Activated CD8-positive, alpha-beta memory T cell treated with anti-CD3 and anti-CD28 coated beads, Interleukin-2, amount 50 U/mL, for 1 hour (primary cell): Measurements from ENCODE around the gene HMCN1.

Source experiments
- DNase-seq: peaks from one replicate; pipeline ENCODE4 v3.0.0-alpha.2; 2020; ENCODE audit errors: extremely low read depth

The HMCN1 gene

DNA sequence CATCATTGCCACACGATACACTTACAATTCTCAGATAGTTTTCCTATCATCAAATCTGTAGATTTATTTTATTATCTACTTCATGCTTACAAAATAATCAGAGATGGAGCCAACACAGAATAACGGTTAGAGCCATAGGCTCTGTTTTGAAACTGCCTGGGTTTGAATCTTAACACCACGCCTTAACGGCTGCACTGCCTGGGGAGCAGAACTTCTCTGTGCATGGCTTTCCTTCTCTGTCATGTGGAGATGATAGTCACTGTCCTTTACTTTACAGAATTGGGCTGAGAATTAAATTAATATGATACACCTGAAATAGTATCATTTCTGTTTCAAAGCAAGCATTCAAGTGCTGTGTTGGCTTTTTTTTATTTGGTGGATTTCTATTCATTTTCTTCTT is 177.8 kb downstream of the HMCN1 start:
- no peak for DNase-seq

DNA sequence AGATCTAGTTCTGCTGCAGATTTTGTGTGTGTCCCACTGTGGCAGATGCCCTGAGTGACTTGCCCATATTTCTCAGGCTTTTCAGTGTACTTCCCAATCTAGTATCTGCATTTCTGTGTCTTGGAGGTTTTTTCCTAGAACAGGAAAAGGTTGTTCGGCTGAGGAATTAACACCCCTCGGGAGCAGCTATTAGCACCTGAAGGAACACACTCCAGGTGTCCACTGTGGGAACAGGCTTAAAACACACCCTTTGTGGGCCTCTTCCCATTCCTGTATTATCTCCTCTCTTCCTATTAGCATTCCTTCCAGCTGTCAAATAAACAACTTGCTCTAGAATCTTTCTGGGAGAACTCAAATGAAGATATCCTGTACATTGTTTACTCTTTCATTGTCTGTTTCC is 178.3 kb downstream of the HMCN1 start:
- no peak for DNase-seq

DNA sequence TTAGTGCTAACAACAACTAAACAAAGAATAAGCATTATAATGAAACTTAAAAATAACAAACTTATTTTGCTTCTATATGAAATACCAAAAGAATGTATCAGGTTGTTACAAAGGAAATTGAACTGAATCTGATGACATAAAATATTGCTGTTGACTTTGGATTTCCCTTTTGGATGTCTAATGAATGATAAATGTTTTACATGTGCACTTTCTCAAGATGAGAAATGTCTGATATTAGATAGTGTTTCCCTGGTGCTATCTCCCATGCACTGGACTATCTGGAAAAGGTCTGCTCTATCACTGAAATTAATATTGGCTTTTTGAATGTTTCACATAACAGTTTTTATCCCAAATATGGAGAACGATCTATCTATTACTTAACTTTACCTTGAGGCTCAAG is 179.9 kb downstream of the HMCN1 start:
- DNase-seq = no peak

DNA sequence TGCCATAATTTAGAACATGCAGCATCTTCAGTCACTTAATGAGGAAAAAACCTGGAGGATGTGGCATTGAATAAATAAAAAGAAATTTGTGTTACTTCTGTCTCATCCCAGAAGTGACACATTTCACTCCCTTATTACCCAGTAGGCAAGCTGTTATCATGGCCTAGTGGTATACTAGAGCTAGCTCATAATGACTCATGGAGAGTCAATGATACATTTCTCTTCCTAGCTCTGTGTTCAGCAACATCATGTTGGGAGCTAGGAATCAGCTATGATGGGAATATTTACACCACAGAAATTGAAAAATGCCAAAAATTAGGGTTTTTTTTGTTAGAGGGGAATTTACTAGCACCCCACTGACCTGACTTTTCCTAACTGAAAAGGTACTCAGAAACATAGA is 182.7 kb downstream of the HMCN1 start:
- no peak for DNase-seq

DNA sequence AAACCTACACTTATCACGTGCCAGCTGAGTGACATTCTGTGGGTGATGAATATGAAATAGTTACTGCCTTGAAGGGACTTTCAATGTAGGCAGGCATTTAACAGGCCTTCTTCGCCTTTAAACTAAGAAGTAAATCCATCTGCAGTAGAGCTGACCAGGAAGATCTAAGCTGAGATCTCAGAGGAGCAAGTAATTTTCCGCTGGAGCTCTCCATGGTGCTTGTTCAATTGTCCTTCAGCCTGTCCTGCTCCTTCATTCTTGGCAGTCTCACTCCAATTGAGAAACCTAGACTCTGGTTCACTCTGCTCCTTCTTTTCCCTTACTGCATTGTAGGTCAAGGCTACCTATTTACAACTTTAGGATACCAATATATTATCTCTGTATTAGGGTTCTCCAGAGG is 183.5 kb downstream of the HMCN1 start:
- DNase-seq = no peak

DNA sequence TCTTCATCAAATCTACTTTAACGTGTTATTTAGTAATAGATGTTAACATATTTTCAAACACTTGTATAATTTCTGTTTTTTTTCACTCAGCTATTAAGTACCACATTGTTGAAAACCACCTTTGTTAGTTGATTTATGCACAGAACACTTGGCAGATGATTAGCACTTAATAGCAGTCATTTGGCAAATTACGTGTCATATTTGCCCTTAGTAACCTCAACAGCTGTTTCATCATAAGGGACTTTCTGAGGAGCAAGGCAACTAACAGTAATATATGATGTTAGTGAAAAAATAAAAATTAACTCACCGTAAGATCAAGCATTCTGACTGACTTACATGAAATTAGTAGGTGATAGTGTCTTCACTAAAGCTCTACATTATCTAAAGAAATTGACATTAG is 186.4 kb downstream of the HMCN1 start:
- no peak for DNase-seq

DNA sequence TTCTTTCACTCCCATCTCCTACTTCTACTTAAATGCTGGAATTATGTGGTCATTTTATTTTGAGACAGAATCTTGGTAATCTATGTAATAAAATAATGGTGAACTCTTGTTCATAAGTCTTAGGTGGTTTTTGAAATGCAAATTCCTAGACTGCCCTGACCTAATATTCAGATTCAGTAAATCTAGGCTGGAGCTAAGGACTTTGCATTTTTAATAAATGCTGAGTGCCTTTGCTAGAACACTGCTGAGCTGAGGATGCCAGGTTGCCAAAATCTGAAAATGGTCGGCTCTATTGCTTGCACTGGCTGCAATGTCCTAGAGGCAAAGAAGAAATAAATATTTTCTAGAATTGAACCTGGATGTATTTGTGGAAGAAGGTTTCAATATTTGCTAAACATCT is 187.4 kb downstream of the HMCN1 start:
- DNase-seq = no peak

DNA sequence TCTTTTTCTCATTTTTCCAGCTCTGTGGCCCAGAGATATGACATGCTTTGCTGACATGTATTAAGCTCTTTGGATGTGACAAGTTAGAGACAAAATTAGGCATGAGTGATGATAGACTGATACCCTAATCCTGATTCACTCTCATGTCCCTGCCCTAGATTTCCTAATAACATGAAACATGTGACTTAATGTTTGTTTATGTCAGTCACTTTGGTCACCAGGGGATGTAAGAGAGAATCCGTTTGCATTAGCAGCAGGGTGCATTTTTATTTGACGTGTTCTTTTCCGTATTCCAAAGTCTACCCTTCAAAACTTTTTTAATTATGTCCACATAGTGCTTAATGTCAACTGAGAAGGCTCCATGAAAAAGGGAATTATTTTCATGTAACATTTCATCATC is 192.4 kb downstream of the HMCN1 start:
- DNase-seq = no peak

DNA sequence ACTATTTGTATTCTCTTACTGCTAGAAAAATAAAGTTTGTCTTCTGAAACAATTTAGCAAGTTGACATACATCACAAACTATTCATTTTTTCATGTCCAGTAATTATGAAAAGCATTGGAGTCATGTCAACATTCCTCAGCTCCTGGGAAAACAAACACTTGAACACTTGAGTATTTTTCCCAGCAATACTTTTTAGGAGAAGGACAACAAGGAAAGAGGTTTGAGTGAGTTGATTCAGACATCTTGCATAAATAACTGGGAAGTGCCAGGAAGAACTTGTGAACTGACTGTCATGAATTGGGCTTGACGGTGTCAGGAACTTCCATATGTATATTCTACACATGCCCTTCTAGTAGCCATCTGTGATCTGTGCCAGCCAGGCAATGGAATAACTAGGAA is 195.6 kb downstream of the HMCN1 start:
- no peak for DNase-seq

DNA sequence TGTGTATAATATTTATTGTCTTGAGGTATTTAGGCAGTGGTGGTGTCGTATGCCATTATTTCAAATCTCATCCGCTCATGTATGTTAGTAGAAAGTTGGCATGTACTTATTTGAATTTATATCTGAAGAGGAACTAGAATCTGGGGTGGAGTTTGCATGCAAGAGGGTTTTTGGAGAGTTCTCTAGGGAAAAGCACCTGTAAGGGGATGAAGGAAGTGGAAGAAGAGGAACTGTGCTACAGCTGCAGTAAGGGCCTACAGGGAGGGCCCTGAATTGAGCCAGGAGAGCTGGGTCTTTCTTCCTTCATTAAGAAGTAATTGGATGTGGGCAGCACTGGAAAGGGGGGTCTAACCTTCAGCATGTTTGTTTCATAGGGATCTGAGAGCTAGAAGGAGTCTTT is 197.2 kb downstream of the HMCN1 start:
- no peak for DNase-seq

DNA sequence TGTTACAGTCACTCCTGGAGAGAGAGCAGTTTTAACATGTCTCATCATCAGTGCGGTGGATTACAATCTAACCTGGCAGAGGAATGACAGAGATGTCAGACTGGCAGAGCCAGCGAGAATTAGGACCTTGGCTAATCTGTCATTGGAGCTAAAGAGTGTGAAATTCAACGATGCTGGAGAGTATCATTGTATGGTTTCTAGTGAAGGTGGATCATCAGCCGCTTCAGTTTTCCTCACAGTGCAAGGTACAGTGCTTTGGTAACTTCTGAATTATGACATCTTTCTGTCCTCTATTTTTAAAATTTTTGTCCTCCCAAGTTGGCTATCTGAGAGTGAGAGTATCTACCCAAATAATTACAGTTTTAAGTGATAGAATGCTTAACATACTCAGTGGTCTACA is 199.4 kb downstream of the HMCN1 start:
- no peak for DNase-seq

DNA sequence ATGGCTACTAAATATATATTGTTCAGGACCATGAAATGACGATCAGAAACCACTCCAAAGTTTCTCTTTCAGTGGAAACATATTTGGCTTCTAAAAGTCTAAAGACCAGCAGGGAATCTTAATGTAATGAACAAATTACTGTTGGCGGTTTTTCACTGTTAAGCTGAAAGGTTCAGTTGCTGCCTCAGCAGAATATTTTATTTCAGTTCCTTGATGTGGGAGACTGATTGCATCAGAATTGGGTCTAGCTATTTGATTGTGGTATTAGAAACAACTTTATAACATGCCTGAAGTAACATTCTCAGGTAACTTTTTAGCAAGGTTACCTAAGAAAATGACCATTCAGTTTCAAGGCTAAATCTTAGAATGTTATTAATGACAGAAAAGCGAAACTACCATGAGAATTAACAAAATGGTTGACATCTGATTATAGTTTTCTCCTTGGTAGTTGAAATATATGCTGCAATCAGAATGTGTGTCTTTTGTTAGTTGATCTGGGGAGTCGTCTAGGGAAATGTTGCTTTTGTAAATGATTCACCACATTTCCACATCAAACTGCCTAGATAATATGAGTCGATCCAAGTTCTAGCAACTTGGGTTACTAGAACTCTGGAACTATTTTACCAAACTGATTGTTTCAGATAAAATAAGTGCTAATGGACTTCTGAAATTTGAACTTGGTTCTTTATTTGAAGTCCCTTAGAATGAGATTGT is 200.4 kb downstream of the HMCN1 start:
- DNase-seq = no peak

DNA sequence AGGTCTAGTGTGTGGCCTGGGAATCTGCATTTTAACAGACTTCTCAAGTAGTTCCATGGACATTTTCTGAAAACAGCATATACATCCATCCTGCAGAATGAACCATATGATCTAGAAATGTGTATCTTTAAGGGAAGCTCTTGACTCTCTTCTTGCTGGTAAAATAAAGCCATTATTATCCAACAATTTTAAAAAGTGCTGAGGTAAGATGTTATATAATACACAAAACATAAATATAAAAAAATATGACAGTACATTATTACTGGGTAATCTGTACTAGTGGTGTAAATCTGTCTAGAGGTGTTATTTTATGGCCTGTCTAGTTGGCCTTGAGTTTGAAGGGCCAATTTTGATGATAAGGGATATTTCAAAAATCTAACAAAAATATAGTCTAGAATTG is 201.2 kb downstream of the HMCN1 start:
- DNase-seq = no peak

DNA sequence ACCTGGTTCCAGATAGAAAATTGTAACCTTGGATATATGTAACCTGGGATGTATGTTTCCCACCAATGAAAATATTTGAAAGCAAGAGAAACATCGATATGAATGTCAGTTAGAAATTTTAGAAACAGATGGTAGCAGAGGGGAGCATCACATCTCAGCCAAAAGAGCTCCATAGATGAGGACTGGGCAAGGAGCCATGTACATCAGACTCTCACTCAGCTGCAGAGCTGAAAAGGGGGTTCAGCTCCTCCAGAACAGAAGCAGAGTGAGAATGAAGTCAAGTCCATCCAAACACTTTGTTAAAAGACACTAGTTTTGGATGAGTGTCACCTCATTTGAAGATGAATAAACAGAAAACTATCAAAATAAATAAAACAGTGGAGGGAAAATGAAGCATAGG is 202.4 kb downstream of the HMCN1 start:
- DNase-seq = no peak

DNA sequence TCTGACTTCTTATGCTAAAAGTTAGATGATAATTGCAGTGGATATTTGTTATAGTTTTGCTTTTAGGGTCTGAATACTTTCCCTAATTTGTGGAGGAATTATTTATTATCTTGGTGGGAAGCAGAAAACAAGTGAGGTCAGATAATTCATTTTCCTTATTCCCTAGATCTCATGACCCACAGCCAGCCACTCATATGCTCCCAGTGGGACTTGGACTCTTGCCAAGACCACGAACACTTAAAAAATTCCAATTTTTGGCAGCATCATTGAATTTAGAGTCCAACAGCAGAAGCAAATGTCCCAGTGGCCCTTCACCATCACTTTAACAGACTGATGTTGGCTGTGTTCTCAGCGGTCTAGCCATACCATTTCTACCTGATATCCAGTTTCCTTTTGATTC is 204.2 kb downstream of the HMCN1 start:
- DNase-seq = no peak

DNA sequence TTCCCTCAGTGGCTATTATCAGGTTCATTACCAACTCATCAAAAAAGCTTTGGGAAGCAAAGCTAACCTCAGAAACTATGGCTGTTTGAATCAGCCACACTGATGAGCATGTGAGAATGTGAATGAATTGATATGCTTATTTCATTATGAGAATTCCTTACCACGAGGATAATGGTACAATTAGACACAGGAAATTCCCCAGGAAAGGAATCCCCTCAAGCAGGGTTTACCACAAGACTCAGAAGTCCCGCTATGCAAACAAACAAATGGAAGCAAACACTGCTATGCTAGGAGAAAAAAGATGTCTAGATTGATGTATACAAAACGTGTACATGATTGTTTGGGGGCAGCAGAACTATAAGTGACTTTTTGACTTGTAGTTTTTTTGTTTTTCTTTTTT is 205.0 kb downstream of the HMCN1 start:
- no peak for DNase-seq

DNA sequence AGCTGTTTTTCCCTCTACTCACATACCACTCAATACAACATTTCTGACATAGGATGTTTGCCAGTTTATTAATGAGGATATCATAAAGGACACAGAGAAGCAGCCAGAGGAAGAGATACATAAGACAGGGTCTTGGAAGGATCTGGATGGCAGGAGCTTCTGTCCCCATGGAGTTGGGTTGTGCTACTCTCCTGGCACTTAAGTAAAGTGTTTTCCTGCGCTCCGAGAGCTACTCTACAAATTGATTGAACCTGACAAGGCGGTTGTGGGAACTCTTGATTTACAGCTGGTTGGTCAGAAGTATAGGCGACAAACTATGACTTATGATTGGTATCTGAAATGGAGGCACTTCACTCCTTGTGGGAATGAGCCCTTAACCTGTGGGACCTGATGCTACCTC is 208.8 kb downstream of the HMCN1 start:
- DNase-seq = no peak

DNA sequence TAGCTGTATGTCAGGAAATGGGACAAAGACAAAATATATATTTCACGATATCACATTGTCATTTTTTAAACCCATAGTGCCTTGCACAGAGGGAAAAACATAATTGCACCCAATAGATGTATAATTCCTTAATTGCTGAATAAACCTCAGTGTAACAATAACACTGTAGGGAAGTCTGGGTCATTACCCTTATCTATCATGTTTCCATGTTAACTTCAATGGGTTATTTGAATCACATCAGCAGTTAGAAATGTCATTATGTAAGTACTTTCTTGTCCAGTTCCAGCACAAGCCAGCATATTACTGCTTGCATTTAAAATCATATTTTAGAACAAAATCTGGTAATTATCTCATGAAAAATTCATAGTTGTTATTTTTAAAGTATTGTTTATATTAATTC is 222.7 kb downstream of the HMCN1 start:
- no peak for DNase-seq

DNA sequence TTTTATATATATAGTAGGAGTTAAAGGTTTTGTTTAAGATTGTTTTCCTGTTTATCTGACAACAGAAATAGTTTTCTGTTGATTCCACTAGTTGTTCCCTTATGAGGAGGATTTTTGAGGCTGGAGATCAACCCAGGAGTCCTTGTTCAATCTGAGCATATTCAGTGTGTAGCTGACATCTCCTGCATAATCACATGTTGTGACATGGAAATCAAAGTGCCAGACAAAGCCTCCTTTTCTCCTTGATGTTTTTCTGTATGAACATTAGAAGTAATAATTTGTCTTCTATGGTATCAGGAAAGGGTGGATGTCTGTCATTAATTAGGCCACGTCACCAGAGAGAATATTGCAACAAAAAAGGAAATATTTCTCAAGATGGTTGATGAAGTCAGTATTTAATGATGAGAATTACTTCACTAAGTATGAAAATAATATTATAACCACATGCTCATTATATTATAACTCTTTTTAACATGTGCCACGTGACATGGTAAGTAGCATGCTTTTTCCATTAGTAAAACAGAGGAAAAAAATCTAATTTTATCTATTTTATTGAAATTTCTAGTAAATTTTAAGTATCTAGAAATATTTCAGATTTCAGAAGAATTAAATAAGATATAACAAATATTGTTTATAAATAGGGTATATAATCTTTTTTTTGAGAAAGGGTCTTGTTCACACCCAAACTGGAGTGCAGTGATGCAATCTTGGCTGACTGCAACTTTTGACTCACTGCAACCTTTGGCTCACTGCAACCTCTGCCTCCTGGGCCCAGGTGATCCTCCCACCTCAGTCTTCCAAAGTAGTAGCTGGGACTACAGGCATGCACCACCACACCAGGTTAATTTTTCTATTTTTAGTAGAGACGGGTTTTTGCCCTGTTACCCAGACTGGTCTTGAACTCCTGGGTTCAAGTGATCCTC is 223.5 kb downstream of the HMCN1 start:
- no peak for DNase-seq

DNA sequence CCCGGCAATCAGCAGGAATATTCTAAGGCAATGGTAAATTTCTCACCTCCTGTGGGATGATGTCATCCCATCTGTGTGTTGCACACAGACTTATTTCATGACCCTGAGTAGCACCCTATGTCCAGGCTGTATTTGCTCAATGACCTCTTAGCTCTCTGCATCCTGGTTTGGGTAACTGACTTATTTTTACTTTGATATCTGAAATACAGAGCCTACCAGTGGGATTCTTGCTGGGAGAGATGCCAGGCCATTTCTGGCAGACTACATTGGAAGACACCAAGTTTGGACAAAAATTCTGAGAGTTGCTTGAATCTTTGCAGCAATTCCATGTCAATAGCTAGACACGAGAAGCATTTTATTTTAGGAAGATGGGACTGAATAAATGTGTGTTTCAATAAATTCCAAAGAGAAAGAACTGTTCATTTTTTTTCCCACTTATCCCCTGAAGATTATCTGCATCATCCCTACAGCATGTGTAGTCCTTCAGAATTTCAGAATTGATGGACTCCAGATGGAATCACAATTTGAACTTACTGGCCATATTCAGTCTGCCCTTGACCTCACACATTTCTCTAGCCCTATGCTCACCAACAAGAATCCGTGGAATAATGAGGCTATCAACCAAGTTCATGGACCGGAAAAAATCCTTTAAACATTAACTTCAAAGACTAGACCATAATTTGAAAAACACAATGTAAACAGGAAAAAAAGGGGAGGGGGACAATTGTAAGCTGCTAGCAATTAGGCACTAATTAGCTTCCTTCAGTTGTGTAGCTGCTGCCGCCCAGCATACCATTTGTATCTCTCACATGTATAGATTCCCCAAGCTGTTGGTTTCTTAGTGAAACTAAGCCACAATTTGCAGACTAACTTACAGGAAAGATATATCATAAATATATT is 226.5 kb downstream of the HMCN1 start:
- DNase-seq = no peak

DNA sequence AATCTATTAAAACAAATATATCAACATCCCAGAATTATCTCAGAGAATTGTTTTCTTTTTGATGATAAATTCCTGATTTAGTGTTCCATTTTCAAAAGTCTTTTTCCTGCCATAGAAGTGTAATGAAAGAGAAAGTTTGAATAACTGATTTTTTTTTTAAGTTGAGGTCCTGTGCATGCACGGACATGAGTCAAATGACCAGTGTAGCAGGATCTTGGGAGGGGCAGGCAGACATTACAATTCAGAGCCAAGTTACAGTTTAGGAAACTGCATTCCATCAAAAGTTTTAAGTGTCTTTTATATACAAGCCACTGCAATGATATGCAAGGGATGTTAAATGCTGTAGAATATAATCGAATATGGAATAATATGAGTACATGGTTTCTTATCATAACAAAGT is 227.5 kb downstream of the HMCN1 start:
- no peak for DNase-seq

DNA sequence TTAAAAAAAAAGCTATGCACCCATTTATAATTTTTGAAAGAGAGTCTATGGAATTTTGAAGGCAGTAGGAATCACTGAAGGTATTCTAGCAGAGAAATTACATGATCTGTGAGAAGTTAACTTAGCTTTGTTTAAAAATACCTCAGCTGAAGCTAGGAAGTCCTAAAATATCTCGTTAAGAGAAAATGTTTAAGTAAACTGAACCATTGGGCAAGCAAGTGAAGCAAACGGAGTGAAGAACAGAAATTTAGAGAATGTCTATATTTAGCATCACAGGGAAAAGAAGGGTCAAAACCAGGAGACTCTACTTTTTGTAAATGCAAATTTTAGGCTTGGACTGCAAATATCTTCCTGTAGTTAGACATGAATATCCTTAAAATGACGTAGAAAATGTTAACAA is 230.8 kb downstream of the HMCN1 start:
- no peak for DNase-seq
